Measurements from ENCODE around the gene UFM1.

DNA sequence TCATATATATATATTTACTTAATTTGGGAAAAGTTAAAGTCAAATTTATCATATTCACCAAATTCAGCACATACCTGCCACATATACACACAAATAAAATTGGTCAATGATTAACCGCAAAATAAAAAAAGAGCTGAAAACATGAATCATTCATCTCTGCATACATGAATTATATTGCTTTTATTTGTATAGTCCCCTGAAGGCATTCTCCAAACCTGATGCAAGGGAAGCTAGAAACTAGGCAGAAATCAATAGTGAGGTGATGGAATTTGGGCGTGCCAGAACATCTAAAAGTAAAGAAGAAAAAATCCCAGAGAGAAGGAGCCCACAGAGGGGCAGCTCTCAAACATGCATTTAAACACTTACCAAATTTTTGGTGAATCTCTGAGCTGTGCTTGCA is 60.1 kb downstream of the UFM1 start:
- TF ChIP-seq POLR2A (IDR thresholded peaks at IDR 0.05), result no peak
- TF ChIP-seq, protein P1, sequence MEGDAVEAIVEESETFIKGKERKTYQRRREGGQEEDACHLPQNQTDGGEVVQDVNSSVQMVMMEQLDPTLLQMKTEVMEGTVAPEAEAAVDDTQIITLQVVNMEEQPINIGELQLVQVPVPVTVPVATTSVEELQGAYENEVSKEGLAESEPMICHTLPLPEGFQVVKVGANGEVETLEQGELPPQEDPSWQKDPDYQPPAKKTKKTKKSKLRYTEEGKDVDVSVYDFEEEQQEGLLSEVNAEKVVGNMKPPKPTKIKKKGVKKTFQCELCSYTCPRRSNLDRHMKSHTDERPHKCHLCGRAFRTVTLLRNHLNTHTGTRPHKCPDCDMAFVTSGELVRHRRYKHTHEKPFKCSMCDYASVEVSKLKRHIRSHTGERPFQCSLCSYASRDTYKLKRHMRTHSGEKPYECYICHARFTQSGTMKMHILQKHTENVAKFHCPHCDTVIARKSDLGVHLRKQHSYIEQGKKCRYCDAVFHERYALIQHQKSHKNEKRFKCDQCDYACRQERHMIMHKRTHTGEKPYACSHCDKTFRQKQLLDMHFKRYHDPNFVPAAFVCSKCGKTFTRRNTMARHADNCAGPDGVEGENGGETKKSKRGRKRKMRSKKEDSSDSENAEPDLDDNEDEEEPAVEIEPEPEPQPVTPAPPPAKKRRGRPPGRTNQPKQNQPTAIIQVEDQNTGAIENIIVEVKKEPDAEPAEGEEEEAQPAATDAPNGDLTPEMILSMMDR (IDR thresholded peaks at IDR 0.05), result no peak
